MCF 10A (cell line): Measurements from ENCODE around the gene TBCD. TPM values are rescaled to one million over a fixed set of nuclear protein-coding genes. Genes with fewer than 3 reads are reported as not detected.

Experiments
- BruUV-seq: library from RNA; stranded (reverse); fragments of 400-500 nt; replicated peaks from 2 replicates; lab custom pipeline; 2021; lab: Mats Ljungman, UMichigan
- CTCF ChIA-PET: fragments of 300-600 bp; sonication (Branson Sonifier 250); formaldehyde crosslinking; extraction: SDS; loops from one replicate; lab custom pipeline; 2021; ENCODE audit warnings: antibody characterized with exemption, inconsistent platforms; lab: Yijun Ruan, JAX
- POLR2A ChIA-PET: fragments of 300-600, 350-650 bp; sonication (Branson Sonifier 250); formaldehyde crosslinking; extraction: SDS; loops from one replicate; lab custom pipeline; 2020; ENCODE audit warnings: antibody characterized with exemption, inconsistent platforms; lab: Yijun Ruan, JAX
- DNase-seq: peaks from one replicate; pipeline ENCODE4 v3.0.0-alpha.2; 2018; ENCODE audit not compliant: unreplicated experiment
- H3K27ac Mint-ChIP-seq: one replicate; pipeline ENCODE4 v1.8.0; 2022; ENCODE audit warnings: mild to moderate bottlenecking, low read depth, mixed read lengths; ENCODE audit not compliant: unreplicated experiment
- H3K27me3 Mint-ChIP-seq: one replicate; pipeline ENCODE4 v1.8.0; 2022; ENCODE audit warnings: mixed read lengths; ENCODE audit not compliant: insufficient read depth, unreplicated experiment
- H3K36me3 Mint-ChIP-seq: one replicate; pipeline ENCODE4 v1.8.0; 2022; ENCODE audit warnings: mild to moderate bottlenecking, moderate library complexity, mixed read lengths; ENCODE audit not compliant: insufficient read depth, unreplicated experiment
- H3K4me1 Mint-ChIP-seq: one replicate; pipeline ENCODE4 v1.8.0; 2022; ENCODE audit warnings: mixed read lengths; ENCODE audit not compliant: insufficient read depth, unreplicated experiment
- H3K4me3 Mint-ChIP-seq: one replicate; pipeline ENCODE4 v1.8.0; 2022; ENCODE audit warnings: mild to moderate bottlenecking, moderate library complexity, mixed read lengths; ENCODE audit not compliant: unreplicated experiment
- H3K9me3 Mint-ChIP-seq: one replicate; pipeline ENCODE4 v1.8.0; 2022; ENCODE audit warnings: mixed read lengths; ENCODE audit not compliant: unreplicated experiment
- intact Hi-C: fragments of 100-400 bp; cut with micrococcal nuclease; formaldehyde crosslinking; loops from 2 replicates; pipeline ENCODE4 v1.14.1; 2022
- total RNA-seq: library from RNA; stranded (reverse); gene quantifications from 2 replicates; pipeline ENCODE4 v1.2.3, GENCODE V29; 2022
- TF ChIP-seq, protein P1 (sequence below): fragments of 200-600 bp; IDR thresholded peaks from one replicate; pipeline ENCODE4 v1.8.0; 2022; ENCODE audit warnings: antibody characterized with exemption, mild to moderate bottlenecking; ENCODE audit not compliant: unreplicated experiment

The TBCD gene
- total RNA-seq, 1 experiment from 2014 or later: 76.2 TPM

DNA sequence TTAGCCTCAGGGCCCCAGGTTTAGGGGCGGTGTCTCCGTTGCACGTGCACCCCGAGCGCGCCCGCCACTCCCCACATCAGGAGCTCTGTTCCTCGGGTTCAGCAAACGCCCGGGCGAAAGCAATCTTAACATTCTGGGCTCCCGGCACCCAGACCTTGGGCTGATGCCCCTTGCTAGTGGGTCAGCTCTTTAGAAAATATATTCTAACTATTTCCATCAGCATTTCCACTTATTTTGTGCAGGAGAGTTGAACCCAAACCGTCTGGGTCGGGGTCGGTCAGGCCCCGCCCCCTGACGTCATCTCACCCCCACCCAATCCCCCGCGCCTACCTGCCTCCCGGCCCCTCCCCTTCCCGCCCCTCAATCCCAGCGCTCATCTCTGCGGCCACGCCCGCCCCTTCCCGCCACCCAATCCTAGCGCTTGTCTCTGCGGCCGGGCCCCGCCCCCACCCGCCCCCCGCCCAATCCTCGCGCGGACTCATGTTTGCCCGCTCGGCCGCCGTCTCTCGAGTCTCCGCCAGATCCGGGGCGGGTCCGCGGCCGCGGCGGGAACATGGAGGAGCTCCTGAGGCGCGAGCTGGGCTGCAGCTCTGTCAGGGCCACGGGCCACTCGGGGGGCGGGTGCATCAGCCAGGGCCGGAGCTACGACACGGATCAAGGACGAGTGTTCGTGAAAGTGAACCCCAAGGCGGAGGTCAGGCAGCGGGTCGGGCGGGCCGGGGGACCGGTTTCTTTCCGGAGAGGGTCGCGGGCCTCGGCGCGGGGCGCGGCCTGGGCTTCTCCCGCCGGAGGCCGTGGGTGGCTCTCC is 35.5 kb upstream of the TBCD start, which contains the start of gene FN3KRP:
FN3KRP (plus strand) TSS at position 504 of the 808 bp plus-strand sequence; CDS start at position 554, 50 bp downstream.
- Mint-ChIP-seq H3K4me3 (peak within 1 kb of the TSS; percentile 89), H3K36me3 (peaks cover 31% of the 10 kb centered on the region), H3K27me3 (no peaks in the 10 kb centered on the region), H3K4me1 (peaks cover 15% of the 10 kb centered on the region), H3K9me3 (no peaks in the 10 kb centered on the region), H3K27ac (peak within 1 kb of the TSS; percentile 57)
- ChIA-PET CTCF (no interaction called here), POLR2A (interaction anchor here (0.6 to 2.1 kb wide), 14 partner anchors 11 to 1474 kb away, joined by 3 to 11 read pairs (median 3); partner anchors contain the start of genes RAB40B and WDR45B)
- BruUV-seq: no TSS peak
- intact Hi-C loops: no loop called here
- DNase-seq: peak; percentile 94
- TF ChIP-seq, protein P1, sequence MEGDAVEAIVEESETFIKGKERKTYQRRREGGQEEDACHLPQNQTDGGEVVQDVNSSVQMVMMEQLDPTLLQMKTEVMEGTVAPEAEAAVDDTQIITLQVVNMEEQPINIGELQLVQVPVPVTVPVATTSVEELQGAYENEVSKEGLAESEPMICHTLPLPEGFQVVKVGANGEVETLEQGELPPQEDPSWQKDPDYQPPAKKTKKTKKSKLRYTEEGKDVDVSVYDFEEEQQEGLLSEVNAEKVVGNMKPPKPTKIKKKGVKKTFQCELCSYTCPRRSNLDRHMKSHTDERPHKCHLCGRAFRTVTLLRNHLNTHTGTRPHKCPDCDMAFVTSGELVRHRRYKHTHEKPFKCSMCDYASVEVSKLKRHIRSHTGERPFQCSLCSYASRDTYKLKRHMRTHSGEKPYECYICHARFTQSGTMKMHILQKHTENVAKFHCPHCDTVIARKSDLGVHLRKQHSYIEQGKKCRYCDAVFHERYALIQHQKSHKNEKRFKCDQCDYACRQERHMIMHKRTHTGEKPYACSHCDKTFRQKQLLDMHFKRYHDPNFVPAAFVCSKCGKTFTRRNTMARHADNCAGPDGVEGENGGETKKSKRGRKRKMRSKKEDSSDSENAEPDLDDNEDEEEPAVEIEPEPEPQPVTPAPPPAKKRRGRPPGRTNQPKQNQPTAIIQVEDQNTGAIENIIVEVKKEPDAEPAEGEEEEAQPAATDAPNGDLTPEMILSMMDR: no peak

DNA sequence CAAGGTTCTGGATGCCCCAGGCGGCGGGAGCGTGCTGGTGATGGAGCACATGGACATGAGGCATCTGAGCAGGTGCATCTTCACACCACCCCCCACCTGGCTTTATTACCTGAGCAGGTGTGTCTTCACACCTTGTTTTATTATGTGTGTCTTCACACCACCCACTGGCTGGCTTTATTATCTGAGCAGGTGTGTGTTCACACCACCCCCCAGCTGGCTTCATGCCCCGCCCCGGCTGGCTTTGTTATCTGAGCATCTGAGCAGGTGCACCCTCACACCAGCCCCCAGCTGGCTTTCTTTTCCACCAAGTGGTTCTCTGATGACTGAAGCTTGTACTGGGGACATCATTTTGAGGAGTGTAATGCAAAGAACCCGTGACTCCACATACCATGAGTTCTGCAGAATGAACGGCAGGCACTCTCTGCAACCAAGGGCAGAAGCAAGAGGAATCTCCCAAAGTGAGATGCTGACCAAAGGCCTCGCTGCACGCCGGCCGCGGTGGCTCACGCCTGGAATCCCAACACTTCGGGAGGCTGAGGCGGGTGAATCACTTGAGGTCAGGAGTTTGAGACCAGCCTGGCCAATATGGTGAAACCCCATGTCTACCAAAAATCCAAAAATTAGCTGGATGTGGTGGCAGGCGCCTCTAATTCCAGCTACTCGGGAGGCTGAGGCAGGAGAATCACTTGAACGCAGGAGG is 32.7 kb upstream of the TBCD start:
- Mint-ChIP-seq H3K4me1 (peaks cover 15% of the 10 kb centered on the region), H3K27ac (no peak overlapping the region), H3K9me3 (no peaks in the 10 kb centered on the region), H3K36me3 (peaks cover 50% of the 10 kb centered on the region), H3K27me3 (no peaks in the 10 kb centered on the region), H3K4me3 (no peak overlapping the region)
- TF ChIP-seq, protein P1: no peak
- BruUV-seq: no TSS peak
- no peak for DNase-seq
- CTCF ChIA-PET: no interaction called here
- intact Hi-C loops: no loop called here
- POLR2A ChIA-PET: no interaction called here

DNA sequence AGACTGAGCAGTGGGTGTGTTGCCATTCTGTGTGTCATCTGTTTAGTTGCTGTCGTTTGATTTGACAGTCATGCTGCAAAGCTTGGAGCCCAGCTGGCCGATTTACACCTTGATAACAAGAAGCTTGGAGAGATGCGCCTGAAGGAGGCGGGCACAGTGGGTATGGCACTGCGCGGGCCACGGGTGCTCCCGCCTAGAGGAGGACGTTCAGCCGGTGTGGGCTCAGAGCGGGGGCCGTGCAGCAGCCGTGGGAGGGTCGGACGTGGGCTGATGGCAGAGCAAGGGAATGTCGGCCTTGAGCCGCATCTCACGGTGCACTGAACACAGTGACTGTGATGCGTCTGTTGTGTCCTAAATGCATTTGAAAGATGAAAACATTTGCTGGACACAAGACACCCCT is 31.7 kb upstream of the TBCD start:
- Mint-ChIP-seq H3K9me3 (no peaks in the 10 kb centered on the region), H3K27ac (no peak overlapping the region), H3K4me1 (peaks cover 15% of the 10 kb centered on the region), H3K4me3 (no peak overlapping the region), H3K36me3 (peaks cover 51% of the 10 kb centered on the region), H3K27me3 (no peaks in the 10 kb centered on the region)
- ChIA-PET POLR2A (no interaction called here), CTCF (no interaction called here)
- no TSS peak for BruUV-seq
- DNase-seq: no peak
- intact Hi-C loops: no loop called here
- TF ChIP-seq, protein P1: no peak
